ENCODE results near the gene MCC.

DNA sequence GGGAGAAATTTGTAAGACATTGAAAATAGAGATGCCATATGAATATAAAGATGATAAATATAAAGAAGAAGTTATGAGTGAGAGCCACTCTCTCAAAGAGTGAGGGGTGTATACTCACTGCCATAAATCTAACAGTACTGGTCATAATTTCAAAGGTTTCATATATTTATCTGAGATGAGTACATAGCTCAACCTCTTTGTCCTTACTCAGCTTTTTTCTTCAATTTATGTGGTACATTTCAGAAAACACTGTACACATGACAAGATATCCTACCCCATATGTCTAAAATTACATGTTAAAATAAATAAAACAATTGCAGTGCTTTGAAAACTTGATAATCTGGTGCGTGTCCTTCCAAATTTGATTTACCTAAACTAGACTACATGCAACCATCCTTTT is 5.2 kb upstream of the MCC start:
- TF ChIP-seq, protein P1, sequence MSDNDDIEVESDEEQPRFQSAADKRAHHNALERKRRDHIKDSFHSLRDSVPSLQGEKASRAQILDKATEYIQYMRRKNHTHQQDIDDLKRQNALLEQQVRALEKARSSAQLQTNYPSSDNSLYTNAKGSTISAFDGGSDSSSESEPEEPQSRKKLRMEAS (IDR thresholded peaks at IDR 0.05) = no peak
- TF ChIP-seq, protein P2, sequence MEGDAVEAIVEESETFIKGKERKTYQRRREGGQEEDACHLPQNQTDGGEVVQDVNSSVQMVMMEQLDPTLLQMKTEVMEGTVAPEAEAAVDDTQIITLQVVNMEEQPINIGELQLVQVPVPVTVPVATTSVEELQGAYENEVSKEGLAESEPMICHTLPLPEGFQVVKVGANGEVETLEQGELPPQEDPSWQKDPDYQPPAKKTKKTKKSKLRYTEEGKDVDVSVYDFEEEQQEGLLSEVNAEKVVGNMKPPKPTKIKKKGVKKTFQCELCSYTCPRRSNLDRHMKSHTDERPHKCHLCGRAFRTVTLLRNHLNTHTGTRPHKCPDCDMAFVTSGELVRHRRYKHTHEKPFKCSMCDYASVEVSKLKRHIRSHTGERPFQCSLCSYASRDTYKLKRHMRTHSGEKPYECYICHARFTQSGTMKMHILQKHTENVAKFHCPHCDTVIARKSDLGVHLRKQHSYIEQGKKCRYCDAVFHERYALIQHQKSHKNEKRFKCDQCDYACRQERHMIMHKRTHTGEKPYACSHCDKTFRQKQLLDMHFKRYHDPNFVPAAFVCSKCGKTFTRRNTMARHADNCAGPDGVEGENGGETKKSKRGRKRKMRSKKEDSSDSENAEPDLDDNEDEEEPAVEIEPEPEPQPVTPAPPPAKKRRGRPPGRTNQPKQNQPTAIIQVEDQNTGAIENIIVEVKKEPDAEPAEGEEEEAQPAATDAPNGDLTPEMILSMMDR (IDR thresholded peaks at IDR 0.05; ENCODE audit: low read depth, low read length, missing input control) = no peak

Data from liver (tissue), 2 donors.